NCI-H345 (cell line): ENCODE data around the gene KYAT1.
"Not testable (repeated sequence)": the region's sequence is repeated elsewhere in the genome, so short reads cannot be mapped to it uniquely, and the experiment has no call there.

Source experiments
- DNase-seq: peaks from one replicate; lab custom pipeline; 2025; lab: John Stamatoyannopoulos, UW

KYAT1 gene

GRCh38 chr9:128885376-128885775, 3.6 kb upstream of the KYAT1 start:
- DNase-seq, result no peak

GRCh38 chr9:128884164-128884563, 2.4 kb upstream of the KYAT1 start:
- no peak for DNase-seq

- DNase-seq, result no peak
Measured at GRCh38 chr9:128882677-128883603, 1.2 kb upstream of the KYAT1 start.

- DNase-seq, result no peak
Measured at GRCh38 chr9:128877852-128878251, 3.9 kb downstream of the KYAT1 start.

GRCh38 chr9:128870941-128871265, 10.8 kb downstream of the KYAT1 start:
- not testable (repeated sequence) for DNase-seq

- no peak for DNase-seq
Measured at GRCh38 chr9:128870128-128870940, 11.4 kb downstream of the KYAT1 start.

- peak; percentile 51 for DNase-seq
Measured at GRCh38 chr9:128863647-128864046, 18.1 kb downstream of the KYAT1 start.

GRCh38 chr9:128862401-128862851, 19.3 kb downstream of the KYAT1 start:
- DNase-seq, result no peak

GRCh38 chr9:128861501-128861900, 20.2 kb downstream of the KYAT1 start:
- no peak for DNase-seq

GRCh38 chr9:128860937-128861336, 20.8 kb downstream of the KYAT1 start:
- DNase-seq, result no peak

- not testable (repeated sequence) for DNase-seq
Measured at GRCh38 chr9:128858476-128858875, 23.3 kb downstream of the KYAT1 start.

GRCh38 chr9:128854454-128854853, 27.3 kb downstream of the KYAT1 start:
- DNase-seq, result not testable (repeated sequence)

GRCh38 chr9:128852646-128853045, 29.1 kb downstream of the KYAT1 start:
- not testable (repeated sequence) for DNase-seq

GRCh38 chr9:128851779-128852600, 29.8 kb downstream of the KYAT1 start:
- DNase-seq, result not testable (repeated sequence)

- DNase-seq, result not testable (repeated sequence)
Measured at GRCh38 chr9:128851024-128851423, 30.7 kb downstream of the KYAT1 start.

- no peak for DNase-seq
Measured at GRCh38 chr9:128847803-128848202, 33.9 kb downstream of the KYAT1 start.

GRCh38 chr9:128846680-128847030, 35.1 kb downstream of the KYAT1 start:
- DNase-seq, result no peak

- DNase-seq, result peak; percentile 78
Measured at GRCh38 chr9:128845186-128845931, 36.4 kb downstream of the KYAT1 start.

GRCh38 chr9:128843171-128843570, 38.6 kb downstream of the KYAT1 start:
- DNase-seq, result not testable (repeated sequence)

- DNase-seq, result no peak
Measured at GRCh38 chr9:128841694-128842492, 39.9 kb downstream of the KYAT1 start.
